Thoracic aorta (tissue), 2 donors: Measurements from ENCODE around the gene HGD. TPM values are rescaled to one million over a fixed set of nuclear protein-coding genes. Genes with fewer than 3 reads are reported as not detected.
"Not testable (repeated sequence)": the region's sequence is repeated elsewhere in the genome, so short reads cannot be mapped to it uniquely, and the experiment has no call there.

ENCODE experiments used
- ATAC-seq: fragments of 150-250 bp; one replicate; pipeline ENCODE4 v1.8.0; 2017; ENCODE audit warnings: low read depth; ENCODE audit not compliant: insufficient number of reproducible peaks, low FRiP score
- DNase-seq: peaks from one replicate; pipeline ENCODE4 v3.0.0-alpha.2; 2020; ENCODE audit warnings: low spot score
- H3K27ac ChIP-seq, 2 donors: fragments of 200-600 bp; sonication (generic); 1 replicate in 1 of 2; 2 replicates in 1 of 2; pipeline ENCODE4 v1.5.1; 2016; ENCODE audit warnings: mild to moderate bottlenecking in 2 of 2, moderate library complexity in 2 of 2
- H3K27me3 ChIP-seq: fragments of 200-600 bp; sonication (generic); replicated peaks from 2 replicates; pipeline ENCODE4 v1.6.0; 2016; ENCODE audit warnings: mild to moderate bottlenecking; ENCODE audit not compliant: insufficient read depth
- H3K36me3 ChIP-seq: fragments of 200-600 bp; sonication (generic); one replicate; pipeline ENCODE4 v1.5.1; 2016
- H3K4me1 ChIP-seq, 2 donors: fragments of 200-600 bp; sonication (generic); 1 replicate in 1 of 2; 2 replicates in 1 of 2; pipeline versions ENCODE4 v1.5.1 to v1.6.0; 2016; ENCODE audit warnings: low read depth in 2 of 2, mild to moderate bottlenecking in 1 of 2; ENCODE audit not compliant: control insufficient read depth in 1 of 2
- H3K4me3 ChIP-seq: fragments of 200-600 bp; sonication (generic); 2 replicates; pipeline ENCODE4 v1.5.1; 2016; ENCODE audit warnings: mild to moderate bottlenecking
- H3K9me3 ChIP-seq: fragments of 200-600 bp; sonication (generic); 2 replicates; pipeline ENCODE4 v1.5.1; 2016
- CTCF ChIP-seq: fragments of 200-600 bp; sonication (generic); IDR thresholded peaks from one replicate; pipeline ENCODE4 v1.5.1; 2019; ENCODE audit warnings: antibody characterized with exemption
- total RNA-seq, 2 donors: library from RNA; depleted of rRNA; stranded (reverse); fragments of >200 nt; gene quantifications; one replicate each; pipeline versions ENCODE4 v1.1.0 to v1.2.3, GENCODE V29; 2016

Gene HGD
- total RNA-seq, 2 donors from 2014 or later, result 0.14 TPM; not detected in 1

DNA sequence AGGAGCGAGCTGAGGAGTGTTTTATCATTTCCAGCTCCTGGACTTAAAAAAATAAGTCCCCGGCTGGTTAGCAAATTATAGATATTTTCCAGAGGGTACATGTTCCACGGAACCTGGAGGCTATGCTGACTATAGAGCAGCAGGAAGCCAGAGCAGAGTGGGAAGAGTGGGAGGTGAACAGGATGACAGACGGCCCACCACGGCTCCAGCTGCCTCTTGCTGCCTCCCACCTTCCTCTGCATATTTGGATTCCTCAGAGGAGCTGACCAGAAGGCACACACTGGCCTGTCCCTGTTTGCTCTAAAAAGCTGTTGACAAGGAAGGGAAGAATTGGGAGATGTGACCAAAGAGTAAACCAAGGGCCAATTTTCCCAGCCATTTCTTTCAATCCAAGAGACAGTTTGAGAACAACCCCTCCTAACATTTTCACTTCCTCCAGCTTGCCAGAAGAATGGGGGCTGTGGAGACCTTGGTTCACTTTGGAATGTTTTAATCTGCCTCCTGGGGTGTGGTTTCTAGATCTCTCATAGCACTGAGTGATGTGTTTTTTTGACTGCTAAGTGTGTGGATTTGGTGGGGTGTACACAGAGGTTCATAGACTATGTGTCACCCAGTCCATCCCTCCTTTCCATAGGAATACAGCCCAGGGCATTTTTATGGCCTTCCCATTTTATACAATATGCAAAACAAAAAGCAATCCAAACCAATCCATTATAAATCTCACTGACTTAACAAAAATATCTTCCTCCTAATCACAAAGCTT lies 36.8 kb downstream of the HGD start:
- H3K27ac ChIP-seq, result no peak overlapping the region
- no peak for DNase-seq
- ATAC-seq, result no peak
- no peaks in the 10 kb centered on the region for H3K36me3 ChIP-seq
- H3K4me1 ChIP-seq, result no peaks in the 10 kb centered on the region
- no peaks in the 10 kb centered on the region for H3K9me3 ChIP-seq
- no peak for TF ChIP-seq CTCF
- H3K27me3 ChIP-seq, result no peaks in the 10 kb centered on the region
- H3K4me3 ChIP-seq, result no peak overlapping the region

GRCh38 chr3:120642368-120642948 lies 39.6 kb downstream of the HGD start:
- H3K9me3 ChIP-seq, result no peaks in the 10 kb centered on the region
- H3K27ac ChIP-seq, result no peak overlapping the region
- H3K4me3 ChIP-seq, result no peak overlapping the region
- no peak for TF ChIP-seq CTCF
- no peaks in the 10 kb centered on the region for H3K4me1 ChIP-seq
- no peak for DNase-seq
- H3K27me3 ChIP-seq, result no peaks in the 10 kb centered on the region
- ATAC-seq, result no peak
- no peaks in the 10 kb centered on the region for H3K36me3 ChIP-seq

DNA sequence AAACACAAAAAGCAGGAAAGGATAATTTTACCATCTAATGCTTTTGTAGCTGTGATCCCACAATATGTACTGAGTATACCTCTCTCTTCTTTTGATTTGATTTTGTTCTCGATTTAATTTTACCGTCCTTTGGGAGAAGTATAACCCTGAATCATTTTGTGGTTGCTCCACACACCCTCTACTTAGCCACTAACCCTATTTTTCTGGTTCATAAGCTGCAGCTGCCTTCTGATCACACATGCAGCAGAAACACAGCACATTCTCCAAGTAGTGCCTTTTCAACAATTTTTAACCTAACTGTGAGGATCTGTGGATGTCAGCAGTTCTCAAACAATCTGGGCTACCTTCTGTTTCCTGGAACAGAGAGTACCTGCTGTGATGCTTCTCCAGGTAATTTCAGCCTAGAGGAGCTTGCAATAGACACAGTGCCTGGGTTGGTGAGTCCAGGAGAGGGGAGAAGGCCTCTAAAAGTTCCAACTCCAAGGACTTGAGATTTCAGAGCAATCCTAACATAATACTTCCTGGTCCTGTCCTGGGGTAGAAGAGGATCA lies 40.3 kb downstream of the HGD start:
- no peak for ATAC-seq
- Histone ChIP-seq H3K36me3 (no peaks in the 10 kb centered on the region), H3K27ac (no peak overlapping the region), H3K4me3 (no peak overlapping the region), H3K9me3 (no peaks in the 10 kb centered on the region), H3K4me1 (no peaks in the 10 kb centered on the region), H3K27me3 (no peaks in the 10 kb centered on the region)
- TF ChIP-seq CTCF, result no peak
- DNase-seq, result no peak

DNA sequence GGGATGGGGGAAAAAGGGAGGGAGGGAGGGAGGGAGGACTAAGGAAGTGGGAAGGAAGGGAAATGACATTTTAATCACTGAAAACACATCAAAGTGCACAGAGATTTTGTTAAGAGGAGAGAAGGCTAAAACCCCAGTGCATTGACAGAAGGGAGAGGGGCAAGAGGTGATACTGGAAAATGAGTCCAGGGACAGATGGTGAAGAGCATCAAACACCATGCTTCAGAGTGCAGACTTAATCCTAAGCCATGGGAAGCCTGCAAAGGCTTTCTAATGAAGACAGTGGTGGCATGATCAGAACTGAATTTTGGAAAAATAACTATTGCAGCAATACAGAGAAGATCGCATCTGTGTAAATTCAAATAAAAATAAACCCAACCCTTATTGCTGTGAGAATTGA lies 41.8 kb downstream of the HGD start:
- H3K36me3 ChIP-seq, result no peaks in the 10 kb centered on the region
- TF ChIP-seq CTCF, result no peak
- no peak overlapping the region for H3K4me3 ChIP-seq
- DNase-seq (no peak), ATAC-seq (no peak)
- H3K4me1 ChIP-seq, result no peaks in the 10 kb centered on the region
- H3K27ac ChIP-seq, result no peak overlapping the region
- H3K27me3 ChIP-seq, result no peaks in the 10 kb centered on the region
- H3K9me3 ChIP-seq, result no peaks in the 10 kb centered on the region

GRCh38 chr3:120638820-120639219 lies 43.2 kb downstream of the HGD start:
- not testable (repeated sequence) for H3K27ac ChIP-seq, H3K36me3 ChIP-seq, H3K4me3 ChIP-seq, ATAC-seq, H3K4me1 ChIP-seq, H3K27me3 ChIP-seq, H3K9me3 ChIP-seq, DNase-seq
